ENCODE measurements around the gene SEMA4G.

DNA sequence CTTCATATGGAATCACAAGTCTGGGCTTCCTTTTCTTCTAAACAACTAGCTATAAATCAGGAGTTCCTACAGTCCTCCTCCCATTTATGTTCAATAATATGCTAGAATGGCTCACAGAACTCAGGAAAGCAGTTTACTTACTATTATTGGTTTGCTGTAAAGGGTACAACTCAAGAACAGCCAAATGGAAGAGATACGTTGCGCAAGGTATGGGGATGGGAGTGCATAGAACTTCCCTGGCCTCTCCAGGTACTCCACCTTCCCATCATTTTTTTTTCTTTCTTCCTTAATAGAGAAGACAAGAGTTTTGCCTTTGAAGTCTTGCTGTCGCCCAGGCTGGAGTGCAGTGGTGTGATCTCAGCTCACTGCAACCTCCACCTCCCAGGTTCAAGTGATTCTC lies 27.1 kb upstream of the SEMA4G start:
- TF ChIP-seq, protein P1, sequence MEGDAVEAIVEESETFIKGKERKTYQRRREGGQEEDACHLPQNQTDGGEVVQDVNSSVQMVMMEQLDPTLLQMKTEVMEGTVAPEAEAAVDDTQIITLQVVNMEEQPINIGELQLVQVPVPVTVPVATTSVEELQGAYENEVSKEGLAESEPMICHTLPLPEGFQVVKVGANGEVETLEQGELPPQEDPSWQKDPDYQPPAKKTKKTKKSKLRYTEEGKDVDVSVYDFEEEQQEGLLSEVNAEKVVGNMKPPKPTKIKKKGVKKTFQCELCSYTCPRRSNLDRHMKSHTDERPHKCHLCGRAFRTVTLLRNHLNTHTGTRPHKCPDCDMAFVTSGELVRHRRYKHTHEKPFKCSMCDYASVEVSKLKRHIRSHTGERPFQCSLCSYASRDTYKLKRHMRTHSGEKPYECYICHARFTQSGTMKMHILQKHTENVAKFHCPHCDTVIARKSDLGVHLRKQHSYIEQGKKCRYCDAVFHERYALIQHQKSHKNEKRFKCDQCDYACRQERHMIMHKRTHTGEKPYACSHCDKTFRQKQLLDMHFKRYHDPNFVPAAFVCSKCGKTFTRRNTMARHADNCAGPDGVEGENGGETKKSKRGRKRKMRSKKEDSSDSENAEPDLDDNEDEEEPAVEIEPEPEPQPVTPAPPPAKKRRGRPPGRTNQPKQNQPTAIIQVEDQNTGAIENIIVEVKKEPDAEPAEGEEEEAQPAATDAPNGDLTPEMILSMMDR (IDR thresholded peaks at IDR 0.05; ENCODE audit: poor library complexity, severe bottlenecking), result no peak
- no peak for TF ChIP-seq EZH2 (IDR thresholded peaks at IDR 0.05; ENCODE audit: borderline replicate concordance, insufficient read depth, low read length, poor library complexity, severe bottlenecking)
- no peak for TF ChIP-seq TAF1 (IDR thresholded peaks at IDR 0.05; ENCODE audit: low read depth)
- no peak for TF ChIP-seq EP300 (conservative IDR thresholded peaks at IDR 0.05; ENCODE audit: poor library complexity, severe bottlenecking)
